Measurements from ENCODE around the gene ZMYND11. TPM values are rescaled to one million over a fixed set of nuclear protein-coding genes. Genes with fewer than 3 reads are reported as not detected.

Gene ZMYND11
- polyA plus RNA-seq, 1 donor (not counting 4 experiments of a cell fraction or from before 2014, with no cell fraction given), result 36.1 TPM

DNA sequence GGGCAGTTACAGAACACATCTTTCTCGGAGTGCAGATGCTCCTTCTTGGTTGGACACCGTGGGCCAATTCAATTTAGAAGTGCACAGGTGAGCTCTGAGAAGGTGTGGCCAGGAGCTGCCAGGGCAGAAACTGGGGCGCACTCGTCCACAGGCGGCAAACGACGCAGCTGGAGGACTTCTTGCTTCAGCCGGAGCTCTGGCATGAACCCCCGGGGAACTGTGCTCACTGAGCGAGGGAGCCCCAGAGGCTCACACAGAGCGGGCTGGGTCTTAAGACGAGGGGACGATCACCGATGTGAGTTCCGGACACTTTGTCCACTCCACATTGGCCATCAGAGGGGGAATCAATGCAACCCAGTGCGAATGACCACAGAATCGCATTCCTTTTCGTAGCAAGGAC, 140.4 kb downstream of the ZMYND11 start:
- Histone ChIP-seq H3K9ac (ENCODE audit: control insufficient read depth, extremely low read depth, insufficient read depth, low read length) (no peak overlapping the region), H3K36me3 (ENCODE audit: control insufficient read depth in 2 of 2, extremely low read depth in 1 of 2, insufficient read depth in 2 of 2, low read length in 2 of 2) (no peaks in the 10 kb centered on the region), H3K79me2 (ENCODE audit: control insufficient read depth, insufficient read depth, low read length) (no peaks in the 10 kb centered on the region), H2AFZ (ENCODE audit: control insufficient read depth, low read length) (no peak overlapping the region), H3K27me3 (ENCODE audit: control insufficient read depth, extremely low read depth, insufficient read depth, low read length) (no peaks in the 10 kb centered on the region), H3K9me1 (ENCODE audit: control insufficient read depth, extremely low read depth, insufficient read depth, low read length) (no peaks in the 10 kb centered on the region), H3K27ac (ENCODE audit: control insufficient read depth, insufficient read depth, low read length) (no peak overlapping the region), H3K4me1 (ENCODE audit: control insufficient read depth, extremely low read depth, insufficient read depth, low read length) (no peaks in the 10 kb centered on the region), H4K20me1 (ENCODE audit: control insufficient read depth, extremely low read depth, insufficient read depth, low read length) (no peaks in the 10 kb centered on the region), H3K4me3 (ENCODE audit: control insufficient read depth in 2 of 3, extremely low read depth in 1 of 3, insufficient read depth in 2 of 3, low read depth in 1 of 3, low read length in 3 of 3) (no peak overlapping the region), H3K9me3 (ENCODE audit: control insufficient read depth, low read depth, low read length) (no peaks in the 10 kb centered on the region), H3K4me2 (ENCODE audit: control insufficient read depth, extremely low read depth, insufficient read depth, low read depth, low read length) (no peak overlapping the region)
- FAIRE-seq, result no peak
- no peak for DNase-seq (ENCODE audit: low read depth, low spot score)
- no peak for TF ChIP-seq EZH2 (IDR thresholded peaks at IDR 0.05; ENCODE audit: low read length)
- dilution Hi-C loops (cut with MboI; ENCODE audit: extremely low pct_ligation_motif_present, low sequenced_read_pairs), result no loop called here

DNA sequence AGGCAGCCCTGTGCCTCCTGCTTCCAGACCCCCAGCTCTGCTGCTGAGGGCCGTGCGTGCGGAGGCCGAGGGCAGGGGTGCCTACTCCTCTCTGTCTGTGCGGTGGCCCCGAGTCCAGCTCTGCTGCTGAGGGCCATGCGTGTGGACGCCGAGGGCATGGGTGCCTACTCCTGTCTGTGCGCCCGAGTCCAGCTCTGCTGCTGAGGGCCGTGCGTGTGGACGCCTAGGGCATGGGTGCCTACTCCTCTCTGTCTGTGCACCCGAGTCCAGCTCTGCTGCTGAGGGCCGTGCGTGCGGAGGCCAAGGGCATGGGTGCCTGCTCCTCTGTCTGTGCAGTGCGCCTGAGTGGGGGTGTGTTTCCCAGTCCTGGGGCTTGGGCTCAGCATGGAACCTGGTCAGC, 142.7 kb downstream of the ZMYND11 start:
- Histone ChIP-seq H3K4me1 (ENCODE audit: control insufficient read depth, extremely low read depth, insufficient read depth, low read length) (no peaks in the 10 kb centered on the region), H3K79me2 (ENCODE audit: control insufficient read depth, insufficient read depth, low read length) (no peaks in the 10 kb centered on the region), H3K27me3 (ENCODE audit: control insufficient read depth, extremely low read depth, insufficient read depth, low read length) (no peaks in the 10 kb centered on the region), H3K4me3 (ENCODE audit: control insufficient read depth in 2 of 3, extremely low read depth in 1 of 3, insufficient read depth in 2 of 3, low read depth in 1 of 3, low read length in 3 of 3) (no peak overlapping the region), H3K27ac (ENCODE audit: control insufficient read depth, insufficient read depth, low read length) (no peak overlapping the region), H3K9me1 (ENCODE audit: control insufficient read depth, extremely low read depth, insufficient read depth, low read length) (no peaks in the 10 kb centered on the region), H3K4me2 (ENCODE audit: control insufficient read depth, extremely low read depth, insufficient read depth, low read depth, low read length) (no peak overlapping the region), H3K36me3 (ENCODE audit: control insufficient read depth in 2 of 2, extremely low read depth in 1 of 2, insufficient read depth in 2 of 2, low read length in 2 of 2) (no peaks in the 10 kb centered on the region), H4K20me1 (ENCODE audit: control insufficient read depth, extremely low read depth, insufficient read depth, low read length) (no peaks in the 10 kb centered on the region), H3K9ac (ENCODE audit: control insufficient read depth, extremely low read depth, insufficient read depth, low read length) (no peak overlapping the region), H3K9me3 (ENCODE audit: control insufficient read depth, low read depth, low read length) (no peaks in the 10 kb centered on the region), H2AFZ (ENCODE audit: control insufficient read depth, low read length) (no peak overlapping the region)
- TF ChIP-seq, protein P1, sequence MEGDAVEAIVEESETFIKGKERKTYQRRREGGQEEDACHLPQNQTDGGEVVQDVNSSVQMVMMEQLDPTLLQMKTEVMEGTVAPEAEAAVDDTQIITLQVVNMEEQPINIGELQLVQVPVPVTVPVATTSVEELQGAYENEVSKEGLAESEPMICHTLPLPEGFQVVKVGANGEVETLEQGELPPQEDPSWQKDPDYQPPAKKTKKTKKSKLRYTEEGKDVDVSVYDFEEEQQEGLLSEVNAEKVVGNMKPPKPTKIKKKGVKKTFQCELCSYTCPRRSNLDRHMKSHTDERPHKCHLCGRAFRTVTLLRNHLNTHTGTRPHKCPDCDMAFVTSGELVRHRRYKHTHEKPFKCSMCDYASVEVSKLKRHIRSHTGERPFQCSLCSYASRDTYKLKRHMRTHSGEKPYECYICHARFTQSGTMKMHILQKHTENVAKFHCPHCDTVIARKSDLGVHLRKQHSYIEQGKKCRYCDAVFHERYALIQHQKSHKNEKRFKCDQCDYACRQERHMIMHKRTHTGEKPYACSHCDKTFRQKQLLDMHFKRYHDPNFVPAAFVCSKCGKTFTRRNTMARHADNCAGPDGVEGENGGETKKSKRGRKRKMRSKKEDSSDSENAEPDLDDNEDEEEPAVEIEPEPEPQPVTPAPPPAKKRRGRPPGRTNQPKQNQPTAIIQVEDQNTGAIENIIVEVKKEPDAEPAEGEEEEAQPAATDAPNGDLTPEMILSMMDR (optimal IDR thresholded peaks at IDR 0.05 in 1 of 3, IDR thresholded peaks at IDR 0.05 in 1 of 3, conservative IDR thresholded peaks at IDR 0.05 in 1 of 3; ENCODE audit: extremely low read depth in 1 of 3, insufficient read depth in 2 of 3, low read length in 3 of 3), result no peak
- no peak for TF ChIP-seq EZH2 (IDR thresholded peaks at IDR 0.05; ENCODE audit: low read length)
- DNase-seq (ENCODE audit: low read depth, low spot score) (no peak), FAIRE-seq (no peak)
- dilution Hi-C loops (cut with MboI; ENCODE audit: extremely low pct_ligation_motif_present, low sequenced_read_pairs), result no loop called here

DNA sequence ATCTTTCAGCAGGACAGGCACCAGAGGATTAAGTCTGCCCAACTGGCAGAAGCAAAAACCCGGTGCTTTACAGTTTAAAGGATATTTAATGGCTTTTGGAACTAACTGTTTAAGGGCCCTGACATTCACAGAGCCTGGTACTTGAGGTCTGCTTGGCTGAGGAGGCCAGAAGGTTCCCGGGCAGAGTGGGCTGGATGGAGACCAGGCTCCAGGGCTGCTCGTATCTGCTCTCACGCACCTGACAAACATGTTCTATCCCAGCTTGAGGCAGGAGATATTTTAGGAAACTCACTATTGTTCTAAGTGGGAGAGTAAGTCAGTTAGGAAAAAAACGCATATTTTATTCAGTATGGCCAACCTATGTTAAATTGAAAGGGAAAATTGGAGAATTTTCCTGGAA, 143.5 kb downstream of the ZMYND11 start:
- TF ChIP-seq, protein P1 (optimal IDR thresholded peaks at IDR 0.05 in 1 of 3, IDR thresholded peaks at IDR 0.05 in 1 of 3, conservative IDR thresholded peaks at IDR 0.05 in 1 of 3; ENCODE audit: extremely low read depth in 1 of 3, insufficient read depth in 2 of 3, low read length in 3 of 3), result no peak
- no peak for TF ChIP-seq EZH2 (IDR thresholded peaks at IDR 0.05; ENCODE audit: low read length)
- no peak overlapping the region for H3K9ac ChIP-seq (ENCODE audit: control insufficient read depth, extremely low read depth, insufficient read depth, low read length)
- dilution Hi-C loops (cut with MboI; ENCODE audit: extremely low pct_ligation_motif_present, low sequenced_read_pairs), result no loop called here
- no peaks in the 10 kb centered on the region for H3K27me3 ChIP-seq (ENCODE audit: control insufficient read depth, extremely low read depth, insufficient read depth, low read length)
- H3K9me1 ChIP-seq (ENCODE audit: control insufficient read depth, extremely low read depth, insufficient read depth, low read length), result no peaks in the 10 kb centered on the region
- FAIRE-seq, result no peak
- H3K79me2 ChIP-seq (ENCODE audit: control insufficient read depth, insufficient read depth, low read length), result no peaks in the 10 kb centered on the region
- no peak overlapping the region for H3K27ac ChIP-seq (ENCODE audit: control insufficient read depth, insufficient read depth, low read length)
- H3K36me3 ChIP-seq (ENCODE audit: control insufficient read depth in 2 of 2, extremely low read depth in 1 of 2, insufficient read depth in 2 of 2, low read length in 2 of 2), result no peaks in the 10 kb centered on the region
- DNase-seq (ENCODE audit: low read depth, low spot score), result no peak
- H4K20me1 ChIP-seq (ENCODE audit: control insufficient read depth, extremely low read depth, insufficient read depth, low read length), result no peaks in the 10 kb centered on the region
- no peak overlapping the region for H3K4me3 ChIP-seq (ENCODE audit: control insufficient read depth in 2 of 3, extremely low read depth in 1 of 3, insufficient read depth in 2 of 3, low read depth in 1 of 3, low read length in 3 of 3)
- no peak overlapping the region for H2AFZ ChIP-seq (ENCODE audit: control insufficient read depth, low read length)
- H3K4me2 ChIP-seq (ENCODE audit: control insufficient read depth, extremely low read depth, insufficient read depth, low read depth, low read length), result no peak overlapping the region
- H3K9me3 ChIP-seq (ENCODE audit: control insufficient read depth, low read depth, low read length), result no peaks in the 10 kb centered on the region
- H3K4me1 ChIP-seq (ENCODE audit: control insufficient read depth, extremely low read depth, insufficient read depth, low read length), result no peaks in the 10 kb centered on the region

Measured in keratinocyte (primary cell).